Neural cell (in vitro differentiated cells): Measurements from ENCODE around the gene METTL26. TPM values are rescaled to one million over a fixed set of nuclear protein-coding genes. Genes with fewer than 3 reads are reported as not detected.
A peak's percentile ranks its signal among the peaks of the same experiment; 100 is the strongest.

Experiments
- H2AFZ ChIP-seq: fragments of 200-600, 300-800 bp; sonication (generic), shearing (Covaris generic); 2 replicates; pipeline ENCODE4 v1.6.0; 2014; ENCODE audit warnings: low read depth, mild to moderate bottlenecking, antibody characterized with exemption, low read length, moderate library complexity
- H3F3A ChIP-seq: fragments of 200-600 bp; shearing (Covaris generic); 2 replicates; pipeline ENCODE4 v1.6.1; 2016; ENCODE audit warnings: mild to moderate bottlenecking, moderate library complexity, mixed read lengths, antibody characterized with exemption, low read length; ENCODE audit not compliant: insufficient read depth, poor library complexity, severe bottlenecking
- H3K27ac ChIP-seq: fragments of 200-600, 300-800 bp; sonication (generic), shearing (Covaris generic); 2 replicates; pipeline ENCODE4 v1.5.1; 2014; ENCODE audit warnings: mild to moderate bottlenecking, low read length, moderate library complexity
- H3K27me3 ChIP-seq: fragments of 300-800, 200-600 bp; sonication (generic), shearing (Covaris generic); 2 replicates; pipeline ENCODE4 v1.6.0; 2014; ENCODE audit warnings: mild to moderate bottlenecking, low read depth, low read length, moderate library complexity; ENCODE audit not compliant: insufficient read depth
- H3K36me3 ChIP-seq: fragments of 300-800, 200-600 bp; sonication (generic), shearing (Covaris generic); 2 replicates; pipeline ENCODE4 v1.5.1; 2014; ENCODE audit warnings: mild to moderate bottlenecking, antibody characterized with exemption, low read length, moderate library complexity; ENCODE audit not compliant: insufficient read depth
- H3K4me2 ChIP-seq: fragments of 300-800, 200-600 bp; sonication (generic), shearing (Covaris generic); 2 replicates; pipeline ENCODE4 v1.6.0; 2014; ENCODE audit warnings: mild to moderate bottlenecking, low read length
- H3K4me3 ChIP-seq: fragments of 300-800, 200-600 bp; sonication (generic), shearing (Covaris generic); 2 replicates; pipeline ENCODE4 v1.5.1; 2014; ENCODE audit warnings: mild to moderate bottlenecking, low read length, moderate library complexity
- H3K79me2 ChIP-seq: fragments of 200-600 bp; shearing (Covaris generic); replicated peaks from 2 replicates; pipeline ENCODE4 v1.6.0; 2014; ENCODE audit warnings: mild to moderate bottlenecking, low read length, moderate library complexity; ENCODE audit not compliant: insufficient read depth
- H3K9ac ChIP-seq: fragments of 300-800, 200-600 bp; sonication (generic), shearing (Covaris generic); 2 replicates; pipeline ENCODE4 v1.6.1; 2016; ENCODE audit warnings: mild to moderate bottlenecking, low read length, mixed read lengths
- H3K9me2 ChIP-seq: fragments of 200-600 bp; shearing (Covaris generic); 2 replicates; pipeline ENCODE4 v1.6.1; 2016; ENCODE audit warnings: mild to moderate bottlenecking, low read length, mixed read lengths; ENCODE audit not compliant: insufficient read depth
- H3K9me3 ChIP-seq: fragments of 200-600, 300-800 bp; sonication (generic), shearing (Covaris generic); 2 replicates; pipeline ENCODE4 v1.6.1; 2016; ENCODE audit warnings: mild to moderate bottlenecking, mixed run types, low read length, moderate library complexity, mixed read lengths
- H4K20me1 ChIP-seq: fragments of 200-600 bp; shearing (Covaris generic); 2 replicates; pipeline ENCODE4 v1.6.1; 2016; ENCODE audit warnings: mild to moderate bottlenecking, mixed run types; ENCODE audit not compliant: insufficient read depth
- CTCF ChIP-seq: fragments of 450-650 bp; IDR thresholded peaks from 2 replicates; pipeline ENCODE4 v1.5.1; 2014; ENCODE audit warnings: antibody characterized with exemption, mild to moderate bottlenecking, moderate library complexity; ENCODE audit not compliant: poor library complexity, severe bottlenecking
- EP300 ChIP-seq: fragments of 450-650 bp; conservative IDR thresholded peaks from 2 replicates; pipeline ENCODE4 v1.6.1; 2014; ENCODE audit warnings: antibody characterized with exemption, mild to moderate bottlenecking, moderate library complexity; ENCODE audit not compliant: poor library complexity, severe bottlenecking
- EZH2 ChIP-seq: fragments of 200-600, 300-800 bp; shearing (Covaris generic), sonication (generic); IDR thresholded peaks from 2 replicates; pipeline ENCODE4 v1.6.1; 2014; ENCODE audit warnings: antibody characterized with exemption, low read length, borderline replicate concordance, mild to moderate bottlenecking; ENCODE audit not compliant: insufficient read depth, poor library complexity, severe bottlenecking
- MXI1 ChIP-seq: fragments of 450-650 bp; conservative IDR thresholded peaks from 2 replicates; pipeline ENCODE4 v1.6.1; 2014; ENCODE audit warnings: antibody characterized with exemption, mild to moderate bottlenecking; ENCODE audit not compliant: poor library complexity, severe bottlenecking
- POLR2AphosphoS5 ChIP-seq: IDR thresholded peaks from 2 replicates; pipeline ENCODE4 v1.6.1; 2012
- RAD21 ChIP-seq: fragments of 450-650 bp; conservative IDR thresholded peaks from 2 replicates; pipeline ENCODE4 v1.6.1; 2014; ENCODE audit warnings: antibody characterized with exemption, mild to moderate bottlenecking, moderate library complexity
- SMC3 ChIP-seq: fragments of 450-650 bp; conservative IDR thresholded peaks from 2 replicates; pipeline ENCODE4 v1.6.1; 2014; ENCODE audit warnings: antibody characterized with exemption, mild to moderate bottlenecking, moderate library complexity; ENCODE audit not compliant: poor library complexity
- TAF1 ChIP-seq: IDR thresholded peaks from 2 replicates; pipeline ENCODE4 v1.6.1; 2012; ENCODE audit warnings: low read depth
- polyA plus RNA-seq: library from polyadenylated mRNA; depleted of rRNA; stranded (reverse); fragments of >200 nt; gene quantifications from 2 replicates; pipeline ENCODE4 v1.2.3, GENCODE V29; 2014
- TF ChIP-seq, protein P1 (sequence below): IDR thresholded peaks from 2 replicates; pipeline ENCODE4 v1.6.1; 2012; ENCODE audit warnings: borderline replicate concordance

The METTL26 gene
- polyA plus RNA-seq, 1 donor from 2014 or later: 127 TPM

GRCh38 chr16:667113-667779 is 31.1 kb upstream of the METTL26 start:
- peak overlapping the region; percentile 98 for H3K4me3 ChIP-seq
- no peak overlapping the region for H2AFZ ChIP-seq
- no peak overlapping the region for H3K27ac ChIP-seq

GRCh38 chr16:666572-666971 is 30.5 kb upstream of the METTL26 start:
- H3K9ac ChIP-seq: no peak overlapping the region
- H4K20me1 ChIP-seq: no peaks in the 10 kb centered on the region
- peaks cover 9% of the 10 kb centered on the region for H3K79me2 ChIP-seq
- H3K36me3 ChIP-seq: no peaks in the 10 kb centered on the region
- no peaks in the 10 kb centered on the region for H3F3A ChIP-seq
- no peaks in the 10 kb centered on the region for H3K9me3 ChIP-seq
- H3K4me2 ChIP-seq: no peak overlapping the region
- H3K27me3 ChIP-seq: no peaks in the 10 kb centered on the region
- no peak for TF ChIP-seq TAF1
- H3K4me3 ChIP-seq: no peak overlapping the region
- no peak overlapping the region for H3K27ac ChIP-seq
- H3K9me2 ChIP-seq: no peaks in the 10 kb centered on the region
- H2AFZ ChIP-seq: no peak overlapping the region

More at GRCh38 chr16:667113-667779, 31.1 kb upstream of the METTL26 start:
- Histone ChIP-seq H3K79me2 (peaks cover 9% of the 10 kb centered on the region), H3K9me3 (no peaks in the 10 kb centered on the region), H3K4me2 (no peak overlapping the region), H3K36me3 (no peaks in the 10 kb centered on the region), H4K20me1 (no peaks in the 10 kb centered on the region), H3K9ac (peak overlapping the region; percentile 37), H3K27me3 (no peaks in the 10 kb centered on the region), H3K9me2 (no peaks in the 10 kb centered on the region), H3F3A (no peaks in the 10 kb centered on the region)
- no peak for TF ChIP-seq TAF1
- TF ChIP-seq SMC3: no peak
- TF ChIP-seq POLR2AphosphoS5: no peak
- TF ChIP-seq, protein P1, sequence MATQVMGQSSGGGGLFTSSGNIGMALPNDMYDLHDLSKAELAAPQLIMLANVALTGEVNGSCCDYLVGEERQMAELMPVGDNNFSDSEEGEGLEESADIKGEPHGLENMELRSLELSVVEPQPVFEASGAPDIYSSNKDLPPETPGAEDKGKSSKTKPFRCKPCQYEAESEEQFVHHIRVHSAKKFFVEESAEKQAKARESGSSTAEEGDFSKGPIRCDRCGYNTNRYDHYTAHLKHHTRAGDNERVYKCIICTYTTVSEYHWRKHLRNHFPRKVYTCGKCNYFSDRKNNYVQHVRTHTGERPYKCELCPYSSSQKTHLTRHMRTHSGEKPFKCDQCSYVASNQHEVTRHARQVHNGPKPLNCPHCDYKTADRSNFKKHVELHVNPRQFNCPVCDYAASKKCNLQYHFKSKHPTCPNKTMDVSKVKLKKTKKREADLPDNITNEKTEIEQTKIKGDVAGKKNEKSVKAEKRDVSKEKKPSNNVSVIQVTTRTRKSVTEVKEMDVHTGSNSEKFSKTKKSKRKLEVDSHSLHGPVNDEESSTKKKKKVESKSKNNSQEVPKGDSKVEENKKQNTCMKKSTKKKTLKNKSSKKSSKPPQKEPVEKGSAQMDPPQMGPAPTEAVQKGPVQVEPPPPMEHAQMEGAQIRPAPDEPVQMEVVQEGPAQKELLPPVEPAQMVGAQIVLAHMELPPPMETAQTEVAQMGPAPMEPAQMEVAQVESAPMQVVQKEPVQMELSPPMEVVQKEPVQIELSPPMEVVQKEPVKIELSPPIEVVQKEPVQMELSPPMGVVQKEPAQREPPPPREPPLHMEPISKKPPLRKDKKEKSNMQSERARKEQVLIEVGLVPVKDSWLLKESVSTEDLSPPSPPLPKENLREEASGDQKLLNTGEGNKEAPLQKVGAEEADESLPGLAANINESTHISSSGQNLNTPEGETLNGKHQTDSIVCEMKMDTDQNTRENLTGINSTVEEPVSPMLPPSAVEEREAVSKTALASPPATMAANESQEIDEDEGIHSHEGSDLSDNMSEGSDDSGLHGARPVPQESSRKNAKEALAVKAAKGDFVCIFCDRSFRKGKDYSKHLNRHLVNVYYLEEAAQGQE: no peak
- no peak for TF ChIP-seq MXI1
- no peak for TF ChIP-seq EP300
- TF ChIP-seq CTCF: no peak
- no peak for TF ChIP-seq EZH2
- TF ChIP-seq RAD21: no peak

GRCh38 chr16:662597-662996 is 26.5 kb upstream of the METTL26 start:
- TF ChIP-seq RAD21: no peak
- TF ChIP-seq, protein P1: no peak
- TF ChIP-seq TAF1: no peak
- TF ChIP-seq POLR2AphosphoS5: no peak
- no peak for TF ChIP-seq SMC3
- TF ChIP-seq EZH2: no peak
- no peak for TF ChIP-seq MXI1
- no peak for TF ChIP-seq EP300
- H3K36me3 ChIP-seq: no peaks in the 10 kb centered on the region

More at GRCh38 chr16:662597-662996, 26.5 kb upstream of the METTL26 start:
- H3K4me3 ChIP-seq: no peak overlapping the region
- H3K9ac ChIP-seq: no peak overlapping the region
- no peak overlapping the region for H3K4me2 ChIP-seq
- H4K20me1 ChIP-seq: no peaks in the 10 kb centered on the region
- H2AFZ ChIP-seq: no peak overlapping the region
- no peaks in the 10 kb centered on the region for H3K27me3 ChIP-seq
- H3K27ac ChIP-seq: no peak overlapping the region
- no peaks in the 10 kb centered on the region for H3K79me2 ChIP-seq
- no peaks in the 10 kb centered on the region for H3K9me2 ChIP-seq
- no peaks in the 10 kb centered on the region for H3F3A ChIP-seq
- no peaks in the 10 kb centered on the region for H3K9me3 ChIP-seq
